Prostate gland (tissue), 2 donors: Measurements from ENCODE around the gene STAT5B.

ENCODE experiments used
- POLR2A ChIP-seq: fragments of 450-650 bp; IDR thresholded peaks from one replicate; pipeline ENCODE4 v1.6.1; 2016; ENCODE audit warnings: antibody characterized with exemption, mild to moderate bottlenecking
- TF ChIP-seq, protein P1 (sequence below), 4 experiments: fragments of 200-600 bp in 2 of 4; fragments of 450-650 bp in 2 of 4; sonication (generic) in 2 of 4; IDR thresholded peaks; 1 replicate in 3 of 4; 2 replicates in 1 of 4; pipeline ENCODE4 v1.5.1; 2016 to 2019; ENCODE audit warnings: antibody characterized with exemption in 4 of 4, mild to moderate bottlenecking in 2 of 4, moderate library complexity in 2 of 4

DNA sequence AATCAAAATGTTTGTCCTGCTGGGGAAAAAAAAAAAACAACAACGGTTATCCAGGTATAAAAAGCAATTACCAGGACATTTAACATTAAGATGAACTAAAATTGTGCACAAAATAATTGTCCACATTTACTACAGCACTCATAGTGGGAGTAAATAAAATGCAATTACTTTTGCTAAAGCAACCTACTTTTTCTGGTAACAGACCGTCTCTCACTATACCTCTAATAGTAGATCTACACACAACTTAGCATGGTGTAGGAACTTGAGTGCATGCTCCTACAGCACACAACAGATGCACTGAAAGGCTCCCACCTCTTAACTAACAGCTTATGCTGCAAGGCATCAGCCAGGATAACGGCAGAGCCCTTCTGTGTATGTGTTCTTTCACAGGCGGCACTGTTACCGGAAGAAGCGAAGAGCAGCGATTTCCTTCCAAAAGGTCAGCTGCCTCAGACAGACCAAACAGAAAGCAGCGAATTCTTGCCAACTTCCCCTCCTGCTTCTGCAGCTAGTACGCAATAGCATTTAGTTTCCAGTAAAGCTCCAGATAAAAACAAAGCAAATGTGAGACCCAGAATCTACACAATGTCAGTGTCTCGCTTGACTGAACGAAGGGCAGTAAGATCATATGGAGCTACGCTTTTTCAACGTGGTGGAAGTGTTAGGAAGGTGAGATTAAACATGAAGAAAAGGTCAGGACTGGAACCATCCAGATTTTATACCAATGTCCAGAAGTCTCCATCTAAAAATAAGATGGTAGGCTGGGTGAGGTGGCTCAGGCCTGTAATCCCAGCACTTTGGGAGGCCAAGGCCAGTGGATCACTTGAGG lies 27.6 kb downstream of the STAT5B start:
- TF ChIP-seq, protein P1, sequence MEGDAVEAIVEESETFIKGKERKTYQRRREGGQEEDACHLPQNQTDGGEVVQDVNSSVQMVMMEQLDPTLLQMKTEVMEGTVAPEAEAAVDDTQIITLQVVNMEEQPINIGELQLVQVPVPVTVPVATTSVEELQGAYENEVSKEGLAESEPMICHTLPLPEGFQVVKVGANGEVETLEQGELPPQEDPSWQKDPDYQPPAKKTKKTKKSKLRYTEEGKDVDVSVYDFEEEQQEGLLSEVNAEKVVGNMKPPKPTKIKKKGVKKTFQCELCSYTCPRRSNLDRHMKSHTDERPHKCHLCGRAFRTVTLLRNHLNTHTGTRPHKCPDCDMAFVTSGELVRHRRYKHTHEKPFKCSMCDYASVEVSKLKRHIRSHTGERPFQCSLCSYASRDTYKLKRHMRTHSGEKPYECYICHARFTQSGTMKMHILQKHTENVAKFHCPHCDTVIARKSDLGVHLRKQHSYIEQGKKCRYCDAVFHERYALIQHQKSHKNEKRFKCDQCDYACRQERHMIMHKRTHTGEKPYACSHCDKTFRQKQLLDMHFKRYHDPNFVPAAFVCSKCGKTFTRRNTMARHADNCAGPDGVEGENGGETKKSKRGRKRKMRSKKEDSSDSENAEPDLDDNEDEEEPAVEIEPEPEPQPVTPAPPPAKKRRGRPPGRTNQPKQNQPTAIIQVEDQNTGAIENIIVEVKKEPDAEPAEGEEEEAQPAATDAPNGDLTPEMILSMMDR (IDR thresholded peaks at IDR 0.05) = no peak
- no peak for TF ChIP-seq POLR2A
